GM12878 (cell line): ENCODE results near the gene TPCN1. TPM values are rescaled to one million over a fixed set of nuclear protein-coding genes. Genes with fewer than 3 reads are reported as not detected.

ENCODE experiments used
- ATAC-seq: fragments of 200-7000 bp; cut with Tn5 transposase; 3 replicates; pipeline ENCODE4 v1.9.1; 2020; ENCODE audit warnings: mild to moderate bottlenecking, moderate library complexity
- BruUV-seq: library from RNA; stranded (reverse); fragments of 400-500 nt; replicated peaks from 2 replicates; lab custom pipeline; 2021; lab: Mats Ljungman, UMichigan
- CTCF ChIA-PET: fragments of 300-600 bp; sonication (Branson Sonifier 250); formaldehyde crosslinking; extraction: SDS; loops from one replicate; lab custom pipeline; 2021; ENCODE audit warnings: inconsistent platforms; lab: Yijun Ruan, JAX
- POLR2A ChIA-PET: fragments of 350-600 bp; formaldehyde crosslinking; extraction: SDS; loops from one replicate; lab custom pipeline; 2021; ENCODE audit warnings: inconsistent platforms; lab: Charles Lee
- RAD21 ChIA-PET: fragments of 300-600 bp; sonication (Branson Sonifier 250); formaldehyde crosslinking; loops from one replicate; lab custom pipeline; 2023; ENCODE audit warnings: antibody characterized with exemption; ENCODE audit not compliant: unreplicated experiment; lab: Charles Lee
- SMC1A ChIA-PET: fragments of 300-600 bp; sonication (Branson Sonifier 250); formaldehyde crosslinking; loops from one replicate; lab custom pipeline; 2023; ENCODE audit not compliant: unreplicated experiment, uncharacterized antibody; lab: Charles Lee
- DNase-seq: peaks from one replicate; pipeline ENCODE4 v3.0.0-alpha.2; 2011; ENCODE audit warnings: low read depth, low spot score
- FAIRE-seq: peaks from 3 replicates; lab custom pipeline; 2011; peaks lifted over from hg19 to GRCh38; lab: Jason Lieb, UNC
- H2AFZ ChIP-seq: 2 replicates; pipeline ENCODE4 v1.6.0; 2011; ENCODE audit warnings: low read depth, low read length, control low read depth; ENCODE audit not compliant: control insufficient read depth
- H3K27ac ChIP-seq: 2 replicates; pipeline ENCODE4 v1.5.1; 2011; ENCODE audit warnings: control low read depth; ENCODE audit not compliant: control insufficient read depth, insufficient read depth
- H3K27me3 ChIP-seq, 2 experiments: replicated peaks in 1 of 2; 2 replicates each; pipeline versions ENCODE4 v1.6.0 to v1.6.1; 2011; ENCODE audit warnings: low read length in 1 of 2; ENCODE audit not compliant: control insufficient read depth in 2 of 2, insufficient read depth in 2 of 2
- H3K36me3 ChIP-seq, 2 experiments: 2 replicates each; pipeline ENCODE4 v1.5.1; 2011; ENCODE audit warnings: low read length in 1 of 2; ENCODE audit not compliant: control insufficient read depth in 2 of 2, insufficient read depth in 2 of 2
- H3K4me1 ChIP-seq: 2 replicates; pipeline ENCODE4 v1.6.1; 2011; ENCODE audit warnings: mild to moderate bottlenecking, low read length, moderate library complexity, mixed read lengths; ENCODE audit not compliant: control insufficient read depth, insufficient read depth
- H3K4me2 ChIP-seq: 2 replicates; pipeline ENCODE4 v1.6.0; 2011; ENCODE audit warnings: control low read depth; ENCODE audit not compliant: control insufficient read depth, insufficient read depth
- H3K4me3 ChIP-seq: fragments of 200-600 bp; sonication (generic); 2 replicates; pipeline ENCODE4 v1.5.1; 2016
- H3K79me2 ChIP-seq: 2 replicates; pipeline ENCODE4 v1.6.0; 2011; ENCODE audit warnings: low read length; ENCODE audit not compliant: control insufficient read depth, insufficient read depth
- H3K9ac ChIP-seq: 2 replicates; pipeline ENCODE4 v1.8.0; 2011; ENCODE audit warnings: low read length, control low read depth, mixed read lengths; ENCODE audit not compliant: control insufficient read depth, insufficient read depth
- H3K9me3 ChIP-seq: replicated peaks from 3 replicates; pipeline ENCODE4 v1.5.1; 2011; ENCODE audit warnings: mild to moderate bottlenecking, low read length; ENCODE audit not compliant: control insufficient read depth, insufficient read depth
- H4K20me1 ChIP-seq: 2 replicates; pipeline ENCODE4 v1.6.0; 2011; ENCODE audit not compliant: control insufficient read depth, insufficient read depth
- BACH1 ChIP-seq: fragments of 450-650 bp; IDR thresholded peaks from 2 replicates; pipeline ENCODE4 v1.6.1; 2017; ENCODE audit warnings: mild to moderate bottlenecking, borderline replicate concordance
- BMI1 ChIP-seq: fragments of 450-650 bp; IDR thresholded peaks from 2 replicates; pipeline ENCODE4 v1.6.1; 2016; ENCODE audit warnings: mild to moderate bottlenecking, moderate library complexity, borderline replicate concordance
- CTCF ChIP-seq, 3 experiments: IDR thresholded peaks in 2 of 3; conservative IDR thresholded peaks in 1 of 3; 2 replicates each; pipeline ENCODE4 v1.5.1; 2011; ENCODE audit warnings: low read depth in 3 of 3, low read length in 3 of 3, mild to moderate bottlenecking in 3 of 3, control low read depth in 2 of 3, moderate library complexity in 2 of 3, inconsistent platforms in 1 of 3, mixed read lengths in 1 of 3; ENCODE audit not compliant: control insufficient read depth in 2 of 3, insufficient read depth in 1 of 3; ENCODE audit errors: extremely low read depth in 1 of 3
- DPF2 ChIP-seq: fragments of 450-650 bp; IDR thresholded peaks from 2 replicates; pipeline ENCODE4 v1.6.1; 2017; ENCODE audit warnings: mild to moderate bottlenecking
- FOXK2 ChIP-seq: fragments of 450-650 bp; IDR thresholded peaks from 2 replicates; pipeline ENCODE4 v1.6.1; 2017; ENCODE audit warnings: mild to moderate bottlenecking, moderate library complexity
- HDGF ChIP-seq: fragments of 450-650 bp; IDR thresholded peaks from 2 replicates; pipeline ENCODE4 v1.6.1; 2016; ENCODE audit warnings: antibody characterized with exemption
- IKZF1 ChIP-seq: fragments of 450-650 bp; conservative IDR thresholded peaks from 2 replicates; pipeline ENCODE4 v1.6.1; 2017; ENCODE audit warnings: antibody characterized with exemption, mild to moderate bottlenecking
- KAT2A ChIP-seq: conservative IDR thresholded peaks from 2 replicates; pipeline ENCODE4 v1.6.1; 2011; ENCODE audit warnings: low read depth, low read length; ENCODE audit not compliant: control insufficient read depth
- MTA2 ChIP-seq: fragments of 450-650 bp; IDR thresholded peaks from 2 replicates; pipeline ENCODE4 v1.6.1; 2016; ENCODE audit warnings: low read depth, mild to moderate bottlenecking, moderate library complexity
- NFYB ChIP-seq: IDR thresholded peaks from 2 replicates; pipeline ENCODE4 v1.6.1; 2011; ENCODE audit warnings: low read depth, mild to moderate bottlenecking, low read length, improper control_type of control experiment, moderate library complexity; ENCODE audit not compliant: insufficient read depth
- PKNOX1 ChIP-seq: fragments of 450-650 bp; IDR thresholded peaks from 2 replicates; pipeline ENCODE4 v1.6.1; 2016; ENCODE audit warnings: mild to moderate bottlenecking
- POLR2AphosphoS5 ChIP-seq: IDR thresholded peaks from 2 replicates; pipeline ENCODE4 v1.6.1; 2011; ENCODE audit warnings: mild to moderate bottlenecking, low read length, inconsistent platforms
- RAD51 ChIP-seq: fragments of 450-650 bp; IDR thresholded peaks from 2 replicates; pipeline ENCODE4 v1.6.1; 2016; ENCODE audit warnings: moderate library complexity, mild to moderate bottlenecking, inconsistent platforms
- SPI1 ChIP-seq: IDR thresholded peaks from 2 replicates; pipeline ENCODE4 v1.6.1; 2011; ENCODE audit warnings: low read depth, mild to moderate bottlenecking, low read length, moderate library complexity, borderline replicate concordance; ENCODE audit not compliant: insufficient read depth
- TAF1 ChIP-seq: IDR thresholded peaks from 2 replicates; pipeline ENCODE4 v1.6.1; 2011; ENCODE audit warnings: mild to moderate bottlenecking, low read depth, low read length, borderline replicate concordance
- TCF7 ChIP-seq: IDR thresholded peaks from 2 replicates; pipeline ENCODE4 v1.6.1; 2014; ENCODE audit warnings: antibody characterized with exemption, borderline replicate concordance
- ZSCAN29 ChIP-seq: fragments of 450-650 bp; IDR thresholded peaks from 2 replicates; pipeline ENCODE4 v1.6.1; 2017; ENCODE audit warnings: mild to moderate bottlenecking, moderate library complexity
- WGBS: methylation state at CpG from one replicate; pipeline ENCODE4 v1.1.6; 2016; ENCODE audit warnings: low lambda C conversion rate; ENCODE audit not compliant: insufficient replicate concordance, insufficient coverage; ENCODE audit errors: missing lambda C conversion rate; 5-methylcytosine and 5-hydroxymethylcytosine counted together
- in situ Hi-C: fragments of 300-500 bp; cut with MboI; formaldehyde crosslinking; loops from 9 replicates; pipeline ENCODE4 v1.14.3; 2018; ENCODE audit warnings: mixed read lengths
- intact Hi-C: fragments of 100-400 bp; cut with micrococcal nuclease; formaldehyde crosslinking; loops from one replicate; pipeline ENCODE4 v1.14.2; 2022; ENCODE audit not compliant: unreplicated experiment
- polyA plus RNA-seq, 11 experiments: library from polyadenylated mRNA; depleted of rRNA in 4 of 11; unstranded in 6 of 11; stranded (reverse) in 5 of 11; fragments of >200 nt; fragmentation: Nextera tagmentation in 4 of 11; fragmentation: Illumina TruSeq in 1 of 11; extraction: Ambion mirVana in 4 of 11; extraction: Trizol in 1 of 11; gene quantifications; 1 replicate in 1 of 11; 2 replicates in 10 of 11; pipeline versions ENCODE4 v1.2.1 to v1.2.3, GENCODE V29; 2011 to 2016; ENCODE audit warnings: inconsistent platforms in 2 of 11, missing spikeins in 2 of 11, low read depth in 1 of 11
- total RNA-seq, 4 experiments: library from RNA; depleted of rRNA in 3 of 4; stranded (reverse); fragments of >200 nt in 3 of 4; fragmentation: Illumina TruSeq in 1 of 4; extraction: Trizol in 1 of 4; gene quantifications; 2 replicates each; pipeline versions ENCODE4 v1.2.1 to v1.2.3, GENCODE V29; 2013 to 2021
- TF ChIP-seq, protein P1 (sequence below): IDR thresholded peaks from 2 replicates; pipeline ENCODE4 v1.6.1; 2012; ENCODE audit warnings: low read depth, low read length, improper control_type of control experiment
- TF ChIP-seq, protein P2 (sequence below): IDR thresholded peaks from 2 replicates; pipeline ENCODE4 v1.6.1; 2012; ENCODE audit warnings: low read depth, low read length, improper control_type of control experiment

The TPCN1 gene
- total and polyA plus RNA-seq, 10 of the 15 experiments (the other 5 are each of a cell fraction or from before 2014, with no cell fraction given): 0.79 to 30.9 (median 19.4) TPM

GRCh38 chr12:113278141-113278540, 56.9 kb downstream of the TPCN1 start (continued):
- TF ChIP-seq CTCF (IDR thresholded peaks at IDR 0.05 in 2 of 3, conservative IDR thresholded peaks at IDR 0.05 in 1 of 3; ENCODE audit: control insufficient read depth in 2 of 3, extremely low read depth in 1 of 3, insufficient read depth in 1 of 3, low read depth in 3 of 3, low read length in 3 of 3) (no peak), HDGF (no peak), DPF2 (no peak), TCF7 (no peak), NFYB (no peak), SPI1 (no peak), MTA2 (no peak), FOXK2 (no peak), BMI1 (no peak), TAF1 (no peak), POLR2AphosphoS5 (no peak)

DNA sequence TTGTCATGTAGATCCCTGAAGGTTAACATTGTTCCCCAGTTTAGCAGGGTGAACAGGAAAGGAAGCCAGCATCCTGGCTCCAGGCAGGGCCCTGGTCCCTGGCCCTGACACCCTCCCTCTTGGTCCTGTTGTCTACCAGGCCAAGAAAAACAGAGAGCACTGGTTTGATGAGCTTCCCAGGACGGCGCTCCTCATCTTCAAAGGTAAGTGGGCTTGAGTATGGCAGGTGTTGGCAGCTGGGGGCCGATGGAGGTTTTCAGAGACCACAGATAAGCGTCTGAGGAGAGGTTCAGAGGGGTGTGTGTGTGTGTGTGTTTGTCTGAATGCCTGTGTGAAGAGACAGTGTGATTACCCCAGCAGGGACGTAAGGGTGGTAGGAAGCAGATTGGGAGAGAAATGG, 57.4 kb downstream of the TPCN1 start:
- POLR2A ChIA-PET: no interaction called here
- SMC1A ChIA-PET: no interaction called here
- no peak for FAIRE-seq
- Histone ChIP-seq H3K9ac (no peak overlapping the region), H3K4me1 (no peaks in the 10 kb centered on the region), H3K27me3 (no peaks in the 10 kb centered on the region), H3K4me3 (no peak overlapping the region), H4K20me1 (no peaks in the 10 kb centered on the region), H3K36me3 (peaks cover 3 to 8% of the 10 kb centered on the region in 2 experiments; a peak in 3 of 4 replicates), H3K9me3 (no peaks in the 10 kb centered on the region), H3K27ac (no peak overlapping the region), H2AFZ (no peak overlapping the region), H3K79me2 (no peaks in the 10 kb centered on the region), H3K4me2 (no peak overlapping the region)
- no peak for ATAC-seq
- 92% methylated on average over 5 of the region's 5 CpGs for WGBS
- intact Hi-C loops (loop anchor here (10.0 kb wide), 1 partner anchor 84 kb away; no protein-coding TSS in a partner anchor), in situ Hi-C loops (no loop called here)
- no TSS peak for BruUV-seq
- RAD21 ChIA-PET: interaction anchor here (1.1 kb wide), 1 partner anchor 73 kb away, joined by 3 read pairs; no protein-coding TSS in a partner anchor
- CTCF ChIA-PET: no interaction called here
- DNase-seq: no peak
- TF ChIP-seq KAT2A (no peak), IKZF1 (no peak), ZSCAN29 (no peak), RAD51 (no peak), BACH1 (no peak), PKNOX1 (no peak), POLR2AphosphoS5 (no peak)
- TF ChIP-seq, protein P1, sequence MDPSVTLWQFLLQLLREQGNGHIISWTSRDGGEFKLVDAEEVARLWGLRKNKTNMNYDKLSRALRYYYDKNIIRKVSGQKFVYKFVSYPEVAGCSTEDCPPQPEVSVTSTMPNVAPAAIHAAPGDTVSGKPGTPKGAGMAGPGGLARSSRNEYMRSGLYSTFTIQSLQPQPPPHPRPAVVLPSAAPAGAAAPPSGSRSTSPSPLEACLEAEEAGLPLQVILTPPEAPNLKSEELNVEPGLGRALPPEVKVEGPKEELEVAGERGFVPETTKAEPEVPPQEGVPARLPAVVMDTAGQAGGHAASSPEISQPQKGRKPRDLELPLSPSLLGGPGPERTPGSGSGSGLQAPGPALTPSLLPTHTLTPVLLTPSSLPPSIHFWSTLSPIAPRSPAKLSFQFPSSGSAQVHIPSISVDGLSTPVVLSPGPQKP: no peak
- TF ChIP-seq, protein P2, sequence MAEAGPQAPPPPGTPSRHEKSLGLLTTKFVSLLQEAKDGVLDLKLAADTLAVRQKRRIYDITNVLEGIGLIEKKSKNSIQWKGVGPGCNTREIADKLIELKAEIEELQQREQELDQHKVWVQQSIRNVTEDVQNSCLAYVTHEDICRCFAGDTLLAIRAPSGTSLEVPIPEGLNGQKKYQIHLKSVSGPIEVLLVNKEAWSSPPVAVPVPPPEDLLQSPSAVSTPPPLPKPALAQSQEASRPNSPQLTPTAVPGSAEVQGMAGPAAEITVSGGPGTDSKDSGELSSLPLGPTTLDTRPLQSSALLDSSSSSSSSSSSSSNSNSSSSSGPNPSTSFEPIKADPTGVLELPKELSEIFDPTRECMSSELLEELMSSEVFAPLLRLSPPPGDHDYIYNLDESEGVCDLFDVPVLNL: no peak
